ENCODE results near the gene EYS.

DNA sequence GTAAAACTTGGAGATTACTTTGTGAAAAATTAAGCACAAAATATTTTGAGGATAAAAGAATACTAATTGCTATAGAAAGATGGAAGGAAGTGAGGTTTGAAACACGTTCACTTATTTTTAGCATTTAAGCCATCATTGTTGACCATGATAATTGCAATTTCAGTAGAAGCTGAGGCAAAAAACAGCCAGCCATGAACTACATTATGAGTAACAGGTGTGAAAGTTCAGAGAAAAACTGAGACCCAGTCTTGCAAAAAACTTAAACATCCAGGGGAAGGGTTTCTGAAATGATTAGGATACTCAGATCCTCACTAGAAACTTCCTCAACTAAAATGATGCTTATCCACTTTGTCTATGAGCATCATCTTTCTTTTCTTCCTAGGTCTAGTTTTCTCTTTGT, 1452.0 kb downstream of the EYS start:
- no peak for TF ChIP-seq EZH2phosphoT487 (IDR thresholded peaks at IDR 0.05; ENCODE audit: insufficient read depth, low read depth)
- TF ChIP-seq EZH2 (IDR thresholded peaks at IDR 0.05; ENCODE audit: insufficient read depth, poor library complexity, severe bottlenecking), result no peak

Measured in GM23248 (cell line).